ENCODE data around the gene GPR55.

Gene GPR55

GRCh38 chr2:230869914-230870543 is 55.0 kb downstream of the GPR55 start:
- Histone ChIP-seq H3K36me3 (ENCODE audit: control insufficient read depth, insufficient read depth, low read length) (no peaks in the 10 kb centered on the region), H3K4me3 (ENCODE audit: low read depth, low read length) (no peak overlapping the region), H3K4me1 (peaks cover 33% of the 10 kb centered on the region), H3K9me3 (ENCODE audit: control insufficient read depth, low read length) (no peaks in the 10 kb centered on the region), H3K27me3 (ENCODE audit: control insufficient read depth, insufficient read depth, low read length) (no peaks in the 10 kb centered on the region), H3K79me2 (peaks cover 8% of the 10 kb centered on the region), H3K9ac (peak overlapping the region; percentile 24), H2AFZ (peak overlapping the region; percentile 61), H3K27ac (peak overlapping the region; percentile 85), H3K4me2 (ENCODE audit: low read length) (no peak overlapping the region)
- TF ChIP-seq CTCF (IDR thresholded peaks at IDR 0.05): no peak

DNA sequence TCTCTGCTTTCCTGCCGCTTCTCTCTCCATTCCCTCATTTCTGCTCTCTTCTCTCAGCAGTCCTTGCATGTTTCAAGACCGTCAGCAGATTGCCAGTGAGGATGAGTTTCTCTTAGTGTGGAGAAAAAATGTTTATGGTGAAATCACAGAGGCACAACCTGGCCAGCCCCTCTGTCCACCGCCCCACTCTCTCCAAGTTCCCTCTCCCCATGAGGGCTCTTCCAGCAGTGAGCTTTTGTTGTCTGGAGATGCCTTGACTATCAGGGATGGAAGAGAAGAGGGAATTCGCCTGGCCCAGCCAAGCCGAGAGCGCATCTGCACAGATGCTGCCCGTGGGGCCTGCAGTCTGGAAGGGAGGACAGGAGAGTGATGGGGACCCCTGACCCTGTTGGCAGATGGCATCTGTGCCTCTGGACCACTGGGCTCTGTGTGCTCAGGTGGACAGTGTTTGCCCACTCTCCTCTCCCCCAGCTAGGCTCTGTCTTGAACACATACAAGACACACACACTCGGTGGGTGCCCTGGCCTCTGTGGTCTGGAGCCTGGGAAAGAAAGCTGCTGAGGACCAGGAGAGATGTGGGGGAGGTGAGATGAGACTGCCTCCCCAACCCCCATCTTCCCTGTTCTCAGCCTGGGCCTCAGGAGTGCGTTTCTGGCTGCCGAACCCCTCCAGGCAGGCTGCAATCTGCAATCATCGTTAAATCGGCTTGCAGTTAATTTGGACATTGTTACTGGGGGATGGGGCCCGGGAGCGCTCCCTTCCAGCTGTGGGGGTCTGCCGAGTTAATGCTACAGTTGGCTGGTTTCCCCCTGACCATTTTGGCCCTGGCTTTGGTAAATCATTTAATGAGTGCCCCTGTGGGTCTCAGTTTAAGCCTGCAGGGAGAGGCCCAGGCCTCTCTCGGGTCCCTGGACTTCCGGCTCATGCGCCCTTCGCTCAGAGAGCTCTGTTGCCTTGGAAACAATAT is 55.8 kb downstream of the GPR55 start:
- Histone ChIP-seq H3K9ac (no peak overlapping the region), H3K36me3 (ENCODE audit: control insufficient read depth, insufficient read depth, low read length) (no peaks in the 10 kb centered on the region), H3K9me3 (ENCODE audit: control insufficient read depth, low read length) (no peaks in the 10 kb centered on the region), H3K27ac (peak overlapping the region; percentile 85), H2AFZ (no peak overlapping the region), H3K4me1 (peaks cover 33% of the 10 kb centered on the region), H3K27me3 (ENCODE audit: control insufficient read depth, insufficient read depth, low read length) (no peaks in the 10 kb centered on the region), H3K4me3 (ENCODE audit: low read depth, low read length) (no peak overlapping the region), H3K79me2 (peaks cover 8% of the 10 kb centered on the region), H3K4me2 (ENCODE audit: low read length) (no peak overlapping the region)
- no peak for TF ChIP-seq CTCF (IDR thresholded peaks at IDR 0.05)

- Histone ChIP-seq H3K4me3 (ENCODE audit: low read depth, low read length) (no peak overlapping the region), H3K4me2 (ENCODE audit: low read length) (no peak overlapping the region), H3K36me3 (ENCODE audit: control insufficient read depth, insufficient read depth, low read length) (no peaks in the 10 kb centered on the region), H3K4me1 (peaks cover 33% of the 10 kb centered on the region), H3K27ac (peak overlapping the region; percentile 33), H3K9me3 (ENCODE audit: control insufficient read depth, low read length) (no peaks in the 10 kb centered on the region), H3K9ac (no peak overlapping the region), H3K79me2 (peaks cover 8% of the 10 kb centered on the region), H3K27me3 (ENCODE audit: control insufficient read depth, insufficient read depth, low read length) (no peaks in the 10 kb centered on the region), H2AFZ (no peak overlapping the region)
- no peak for TF ChIP-seq CTCF (IDR thresholded peaks at IDR 0.05)
These were observed 56.7 kb downstream of the GPR55 start for GRCh38 chr2:230868161-230868946.

GRCh38 chr2:230866756-230867523 is 58.1 kb downstream of the GPR55 start:
- Histone ChIP-seq H2AFZ (peak overlapping the region; percentile 46), H3K9me3 (ENCODE audit: control insufficient read depth, low read length) (no peaks in the 10 kb centered on the region), H3K4me2 (ENCODE audit: low read length) (no peak overlapping the region), H3K36me3 (ENCODE audit: control insufficient read depth, insufficient read depth, low read length) (no peaks in the 10 kb centered on the region), H3K79me2 (peaks cover 5% of the 10 kb centered on the region), H3K27ac (peak overlapping the region; percentile 73), H3K4me3 (ENCODE audit: low read depth, low read length) (no peak overlapping the region), H3K9ac (no peak overlapping the region), H3K4me1 (peaks cover 33% of the 10 kb centered on the region), H3K27me3 (ENCODE audit: control insufficient read depth, insufficient read depth, low read length) (no peaks in the 10 kb centered on the region)
- no peak for TF ChIP-seq CTCF (IDR thresholded peaks at IDR 0.05)

All from parathyroid adenoma (tissue), 2 donors.